SK-N-SH treated with all-trans-retinoic acid at 6 μM for 48 hours (cell line): ENCODE data around the gene ABHD4.
"Not testable (repeated sequence)": the region's sequence is repeated elsewhere in the genome, so short reads cannot be mapped to it uniquely, and the experiment has no call there.

ENCODE experiments used
- ATAC-seq: fragments of 200-7000 bp; cut with Tn5 transposase; 3 replicates; pipeline ENCODE4 v1.9.1; 2020; ENCODE audit warnings: mild to moderate bottlenecking, moderate library complexity
- ARNTL ChIP-seq: fragments of 450-650 bp; formaldehyde crosslinking; IDR thresholded peaks from 2 replicates; pipeline ENCODE4 v1.5.0; 2020; ENCODE audit warnings: low read depth, mild to moderate bottlenecking, moderate library complexity, borderline replicate concordance
- BACH2 ChIP-seq: fragments of 250-450 bp; sonication (Bioruptor Pico); IDR thresholded peaks from 2 replicates; pipeline ENCODE4 v1.9.0; 2021; ENCODE audit warnings: mild to moderate bottlenecking, borderline replicate concordance
- CSDC2 ChIP-seq: fragments of 250-450 bp; sonication (Bioruptor Pico); IDR thresholded peaks from 2 replicates; pipeline ENCODE4 v1.5.0; 2020; ENCODE audit warnings: mild to moderate bottlenecking, moderate library complexity
- ESRRG ChIP-seq: fragments of 250-450 bp; sonication (Bioruptor Pico); IDR thresholded peaks from 2 replicates; pipeline ENCODE4 v1.6.1; 2021; ENCODE audit warnings: mild to moderate bottlenecking
- GLIS3 ChIP-seq: fragments of 250-450 bp; sonication (Bioruptor Pico); IDR thresholded peaks from 2 replicates; pipeline ENCODE4 v1.5.0; 2020; ENCODE audit warnings: mild to moderate bottlenecking, moderate library complexity
- ISL1 ChIP-seq: fragments of 250-450 bp; sonication (Bioruptor Pico); IDR thresholded peaks from 2 replicates; pipeline ENCODE4 v2.1.2; 2022; ENCODE audit warnings: mild to moderate bottlenecking, moderate library complexity
- OSR1 ChIP-seq: fragments of 250-450 bp; sonication (Bioruptor Pico); IDR thresholded peaks from 2 replicates; pipeline ENCODE4 v1.8.0; 2022; ENCODE audit warnings: moderate library complexity, mild to moderate bottlenecking, inconsistent platforms
- PPARA ChIP-seq: fragments of 250-450 bp; sonication (Bioruptor Pico); IDR thresholded peaks from 2 replicates; pipeline ENCODE4 v1.5.0; 2020; ENCODE audit warnings: mild to moderate bottlenecking, borderline replicate concordance
- RARB ChIP-seq: fragments of 250-450 bp; sonication (Bioruptor Pico); IDR thresholded peaks from 2 replicates; pipeline ENCODE4 v1.8.0; 2021; ENCODE audit warnings: mild to moderate bottlenecking, moderate library complexity
- SNAI2 ChIP-seq: fragments of 250-450 bp; sonication (Bioruptor Pico); IDR thresholded peaks from 2 replicates; pipeline ENCODE4 v1.5.0; 2020; ENCODE audit warnings: mild to moderate bottlenecking, moderate library complexity
- TCF4 ChIP-seq: fragments of 250-450 bp; sonication (Bioruptor Pico); IDR thresholded peaks from 2 replicates; pipeline ENCODE4 v1.8.0; 2021; ENCODE audit warnings: mild to moderate bottlenecking, moderate library complexity, borderline replicate concordance
- TOX ChIP-seq: fragments of 250-450 bp; sonication (Bioruptor Pico); IDR thresholded peaks from 2 replicates; pipeline ENCODE4 v1.8.0; 2021; ENCODE audit warnings: mild to moderate bottlenecking, moderate library complexity, borderline replicate concordance
- ZC3H10 ChIP-seq: fragments of 250-450 bp; sonication (Bioruptor Pico); IDR thresholded peaks from 2 replicates; pipeline ENCODE4 v1.5.1; 2021; ENCODE audit warnings: mild to moderate bottlenecking, moderate library complexity
- ZFP3 ChIP-seq: fragments of 250-450 bp; sonication (Bioruptor Pico); IDR thresholded peaks from 2 replicates; pipeline ENCODE4 v1.5.0; 2020; ENCODE audit warnings: mild to moderate bottlenecking, moderate library complexity
- ZFP30 ChIP-seq: fragments of 450-650 bp; formaldehyde crosslinking; IDR thresholded peaks from 2 replicates; pipeline ENCODE4 v1.5.0; 2022; ENCODE audit warnings: mild to moderate bottlenecking, moderate library complexity
- ZNF565 ChIP-seq: fragments of 450-650 bp; formaldehyde crosslinking; conservative IDR thresholded peaks from 2 replicates; pipeline ENCODE4 v1.5.0; 2020; ENCODE audit warnings: low read depth, mild to moderate bottlenecking, moderate library complexity
- ZNF70 ChIP-seq: fragments of 450-650 bp; formaldehyde crosslinking; IDR thresholded peaks from 2 replicates; pipeline ENCODE4 v1.5.0; 2020; ENCODE audit warnings: mild to moderate bottlenecking, moderate library complexity
- ZNF8 ChIP-seq: fragments of 450-650 bp; formaldehyde crosslinking; IDR thresholded peaks from 2 replicates; pipeline ENCODE4 v1.5.0; 2020; ENCODE audit warnings: mild to moderate bottlenecking, moderate library complexity
- TF ChIP-seq, protein P1 (sequence below): fragments of 250-450 bp; sonication (Bioruptor Pico); IDR thresholded peaks from 2 replicates; pipeline ENCODE4 v1.8.0; 2020; ENCODE audit warnings: mild to moderate bottlenecking, moderate library complexity, borderline replicate concordance
- TF ChIP-seq, protein P2 (sequence below): fragments of 250-450 bp; sonication (Bioruptor Pico); IDR thresholded peaks from 2 replicates; pipeline ENCODE4 v1.5.1; 2021; ENCODE audit warnings: mild to moderate bottlenecking, moderate library complexity
- TF ChIP-seq, protein P3 (sequence below): fragments of 250-450 bp; sonication (Bioruptor Pico); IDR thresholded peaks from 2 replicates; pipeline ENCODE4 v1.8.0; 2021; ENCODE audit warnings: low read depth, mild to moderate bottlenecking, moderate library complexity, borderline replicate concordance
- TF ChIP-seq, protein P4 (sequence below): fragments of 250-450 bp; sonication (Bioruptor Pico); IDR thresholded peaks from 2 replicates; pipeline ENCODE4 v1.5.0; 2020; ENCODE audit warnings: mild to moderate bottlenecking, moderate library complexity

ABHD4 gene

GRCh38 chr14:22563987-22564386 is 34.1 kb upstream of the ABHD4 start:
- TF ChIP-seq ARNTL (CRISPR knock-in tag) (no peak), BACH2 (CRISPR knock-in tag) (no peak), TOX (CRISPR knock-in tag) (no peak), TCF4 (CRISPR knock-in tag) (no peak), SNAI2 (CRISPR knock-in tag) (no peak), ZNF565 (no peak), ZFP30 (no peak), ZC3H10 (CRISPR knock-in tag) (no peak), OSR1 (CRISPR knock-in tag) (no peak), PPARA (no peak), ESRRG (no peak), GLIS3 (CRISPR knock-in tag) (no peak), ZFP3 (CRISPR knock-in tag) (no peak), RARB (CRISPR knock-in tag) (no peak), ZNF8 (CRISPR knock-in tag) (no peak), ZNF70 (CRISPR knock-in tag) (no peak)
- TF ChIP-seq, protein P1, sequence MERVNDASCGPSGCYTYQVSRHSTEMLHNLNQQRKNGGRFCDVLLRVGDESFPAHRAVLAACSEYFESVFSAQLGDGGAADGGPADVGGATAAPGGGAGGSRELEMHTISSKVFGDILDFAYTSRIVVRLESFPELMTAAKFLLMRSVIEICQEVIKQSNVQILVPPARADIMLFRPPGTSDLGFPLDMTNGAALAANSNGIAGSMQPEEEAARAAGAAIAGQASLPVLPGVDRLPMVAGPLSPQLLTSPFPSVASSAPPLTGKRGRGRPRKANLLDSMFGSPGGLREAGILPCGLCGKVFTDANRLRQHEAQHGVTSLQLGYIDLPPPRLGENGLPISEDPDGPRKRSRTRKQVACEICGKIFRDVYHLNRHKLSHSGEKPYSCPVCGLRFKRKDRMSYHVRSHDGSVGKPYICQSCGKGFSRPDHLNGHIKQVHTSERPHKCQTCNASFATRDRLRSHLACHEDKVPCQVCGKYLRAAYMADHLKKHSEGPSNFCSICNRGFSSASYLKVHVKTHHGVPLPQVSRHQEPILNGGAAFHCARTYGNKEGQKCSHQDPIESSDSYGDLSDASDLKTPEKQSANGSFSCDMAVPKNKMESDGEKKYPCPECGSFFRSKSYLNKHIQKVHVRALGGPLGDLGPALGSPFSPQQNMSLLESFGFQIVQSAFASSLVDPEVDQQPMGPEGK (CRISPR knock-in tag), result no peak
- TF ChIP-seq, protein P2, sequence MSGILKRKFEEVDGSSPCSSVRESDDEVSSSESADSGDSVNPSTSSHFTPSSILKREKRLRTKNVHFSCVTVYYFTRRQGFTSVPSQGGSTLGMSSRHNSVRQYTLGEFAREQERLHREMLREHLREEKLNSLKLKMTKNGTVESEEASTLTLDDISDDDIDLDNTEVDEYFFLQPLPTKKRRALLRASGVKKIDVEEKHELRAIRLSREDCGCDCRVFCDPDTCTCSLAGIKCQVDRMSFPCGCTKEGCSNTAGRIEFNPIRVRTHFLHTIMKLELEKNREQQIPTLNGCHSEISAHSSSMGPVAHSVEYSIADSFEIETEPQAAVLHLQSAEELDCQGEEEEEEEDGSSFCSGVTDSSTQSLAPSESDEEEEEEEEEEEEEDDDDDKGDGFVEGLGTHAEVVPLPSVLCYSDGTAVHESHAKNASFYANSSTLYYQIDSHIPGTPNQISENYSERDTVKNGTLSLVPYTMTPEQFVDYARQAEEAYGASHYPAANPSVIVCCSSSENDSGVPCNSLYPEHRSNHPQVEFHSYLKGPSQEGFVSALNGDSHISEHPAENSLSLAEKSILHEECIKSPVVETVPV (CRISPR knock-in tag), result no peak
- TF ChIP-seq, protein P3, sequence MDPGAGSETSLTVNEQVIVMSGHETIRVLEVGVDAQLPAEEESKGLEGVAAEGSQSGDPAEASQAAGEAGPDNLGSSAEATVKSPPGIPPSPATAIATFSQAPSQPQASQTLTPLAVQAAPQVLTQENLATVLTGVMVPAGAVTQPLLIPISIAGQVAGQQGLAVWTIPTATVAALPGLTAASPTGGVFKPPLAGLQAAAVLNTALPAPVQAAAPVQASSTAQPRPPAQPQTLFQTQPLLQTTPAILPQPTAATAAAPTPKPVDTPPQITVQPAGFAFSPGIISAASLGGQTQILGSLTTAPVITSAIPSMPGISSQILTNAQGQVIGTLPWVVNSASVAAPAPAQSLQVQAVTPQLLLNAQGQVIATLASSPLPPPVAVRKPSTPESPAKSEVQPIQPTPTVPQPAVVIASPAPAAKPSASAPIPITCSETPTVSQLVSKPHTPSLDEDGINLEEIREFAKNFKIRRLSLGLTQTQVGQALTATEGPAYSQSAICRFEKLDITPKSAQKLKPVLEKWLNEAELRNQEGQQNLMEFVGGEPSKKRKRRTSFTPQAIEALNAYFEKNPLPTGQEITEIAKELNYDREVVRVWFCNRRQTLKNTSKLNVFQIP (CRISPR knock-in tag), result no peak

DNA sequence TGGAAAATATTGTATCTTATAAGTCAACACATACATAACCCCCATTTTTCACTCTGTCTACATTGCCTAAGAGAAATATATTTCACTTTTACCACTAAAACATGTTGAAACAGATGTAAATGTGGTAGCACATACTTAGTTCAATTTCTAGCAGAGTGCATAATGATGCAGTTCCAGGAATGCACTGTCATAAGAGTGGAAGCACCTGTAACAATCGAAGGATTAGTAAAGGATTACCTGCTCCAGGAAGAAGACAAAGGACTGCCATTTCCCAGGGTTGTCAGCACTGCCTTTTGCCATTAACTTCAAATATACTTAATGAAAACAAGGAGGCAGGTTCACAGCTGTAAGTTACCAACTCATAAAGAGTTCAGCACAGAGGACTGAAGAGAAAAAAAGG is 33.6 kb upstream of the ABHD4 start:
- ATAC-seq, result no peak
- TF ChIP-seq ISL1 (CRISPR knock-in tag) (no peak), PPARA (no peak), ZFP30 (no peak), ARNTL (CRISPR knock-in tag) (no peak), ESRRG (no peak), TOX (CRISPR knock-in tag) (no peak)
- TF ChIP-seq, protein P1 (CRISPR knock-in tag), result no peak

More at GRCh38 chr14:22563987-22564386, 34.1 kb upstream of the ABHD4 start:
- ATAC-seq, result no peak

DNA sequence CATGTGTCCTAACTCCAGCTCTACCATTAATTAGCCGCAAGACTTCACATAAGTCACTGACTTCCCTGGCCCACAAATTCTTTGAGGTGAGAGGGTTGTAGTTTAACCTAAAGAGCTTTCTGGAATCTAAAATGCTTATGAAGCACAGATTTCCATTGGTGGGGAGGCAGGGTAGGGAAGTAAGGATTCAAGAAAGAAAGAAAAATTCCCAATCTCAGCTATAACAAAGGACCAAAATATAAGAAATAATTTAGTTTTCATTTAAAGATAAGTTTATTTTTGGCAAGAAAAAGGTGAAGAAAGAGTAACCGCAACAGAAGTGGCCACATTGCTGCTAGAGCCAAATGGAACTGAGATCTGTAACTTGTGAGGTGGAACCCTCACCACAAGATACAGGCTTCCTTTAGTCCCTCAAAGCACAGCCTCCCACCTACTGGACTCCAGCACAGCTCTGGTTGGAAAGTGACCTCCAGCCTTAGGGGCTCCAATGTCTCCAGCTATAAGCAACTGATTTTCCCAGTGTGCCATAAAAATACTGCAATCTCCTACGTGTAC is 32.6 kb upstream of the ABHD4 start:
- ATAC-seq, result no peak
- TF ChIP-seq GLIS3 (CRISPR knock-in tag), result no peak
- TF ChIP-seq ZNF565, result no peak
- TF ChIP-seq, protein P1 (CRISPR knock-in tag), result no peak
- TF ChIP-seq, protein P3 (CRISPR knock-in tag), result no peak
- no peak for TF ChIP-seq BACH2 (CRISPR knock-in tag)
- TF ChIP-seq RARB (CRISPR knock-in tag), result no peak
- TF ChIP-seq ZNF8 (CRISPR knock-in tag), result no peak
- no peak for TF ChIP-seq OSR1 (CRISPR knock-in tag)
- no peak for TF ChIP-seq ARNTL (CRISPR knock-in tag)
- no peak for TF ChIP-seq ZNF70 (CRISPR knock-in tag)
- TF ChIP-seq PPARA, result no peak
- no peak for TF ChIP-seq CSDC2 (CRISPR knock-in tag)
- TF ChIP-seq, protein P4, sequence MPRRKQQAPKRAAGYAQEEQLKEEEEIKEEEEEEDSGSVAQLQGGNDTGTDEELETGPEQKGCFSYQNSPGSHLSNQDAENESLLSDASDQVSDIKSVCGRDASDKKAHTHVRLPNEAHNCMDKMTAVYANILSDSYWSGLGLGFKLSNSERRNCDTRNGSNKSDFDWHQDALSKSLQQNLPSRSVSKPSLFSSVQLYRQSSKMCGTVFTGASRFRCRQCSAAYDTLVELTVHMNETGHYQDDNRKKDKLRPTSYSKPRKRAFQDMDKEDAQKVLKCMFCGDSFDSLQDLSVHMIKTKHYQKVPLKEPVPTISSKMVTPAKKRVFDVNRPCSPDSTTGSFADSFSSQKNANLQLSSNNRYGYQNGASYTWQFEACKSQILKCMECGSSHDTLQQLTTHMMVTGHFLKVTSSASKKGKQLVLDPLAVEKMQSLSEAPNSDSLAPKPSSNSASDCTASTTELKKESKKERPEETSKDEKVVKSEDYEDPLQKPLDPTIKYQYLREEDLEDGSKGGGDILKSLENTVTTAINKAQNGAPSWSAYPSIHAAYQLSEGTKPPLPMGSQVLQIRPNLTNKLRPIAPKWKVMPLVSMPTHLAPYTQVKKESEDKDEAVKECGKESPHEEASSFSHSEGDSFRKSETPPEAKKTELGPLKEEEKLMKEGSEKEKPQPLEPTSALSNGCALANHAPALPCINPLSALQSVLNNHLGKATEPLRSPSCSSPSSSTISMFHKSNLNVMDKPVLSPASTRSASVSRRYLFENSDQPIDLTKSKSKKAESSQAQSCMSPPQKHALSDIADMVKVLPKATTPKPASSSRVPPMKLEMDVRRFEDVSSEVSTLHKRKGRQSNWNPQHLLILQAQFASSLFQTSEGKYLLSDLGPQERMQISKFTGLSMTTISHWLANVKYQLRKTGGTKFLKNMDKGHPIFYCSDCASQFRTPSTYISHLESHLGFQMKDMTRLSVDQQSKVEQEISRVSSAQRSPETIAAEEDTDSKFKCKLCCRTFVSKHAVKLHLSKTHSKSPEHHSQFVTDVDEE (CRISPR knock-in tag), result no peak
- TF ChIP-seq ZFP3 (CRISPR knock-in tag), result no peak

- not testable (repeated sequence) for ATAC-seq
Observed at GRCh38 chr14:22566266-22566665, 31.8 kb upstream of the ABHD4 start.
